ENCODE results near the gene TEAD3.

Gene TEAD3

GRCh38 chr6:35457907-35458306, 39.0 kb downstream of the TEAD3 start:
- H3K4me3 ChIP-seq (ENCODE audit: low read length): no peak overlapping the region
- no peak for TF ChIP-seq CTCF (conservative IDR thresholded peaks at IDR 0.05; ENCODE audit: low read length)
- no peak for DNase-seq (ENCODE audit: low read depth)

- no peak overlapping the region for H3K4me3 ChIP-seq (ENCODE audit: low read length)
- no peak for TF ChIP-seq CTCF (conservative IDR thresholded peaks at IDR 0.05; ENCODE audit: low read length)
- peak; percentile 31 for DNase-seq (ENCODE audit: low read depth)
Measured at GRCh38 chr6:35454391-35455110, 42.3 kb downstream of the TEAD3 start.

- no peak for TF ChIP-seq CTCF (conservative IDR thresholded peaks at IDR 0.05; ENCODE audit: low read length)
- H3K4me3 ChIP-seq (ENCODE audit: low read length): peak overlapping the region; percentile 70
- no peak for DNase-seq (ENCODE audit: low read depth)
Measured at GRCh38 chr6:35453236-35453635, 43.6 kb downstream of the TEAD3 start.

GRCh38 chr6:35452183-35453090, 44.4 kb downstream of the TEAD3 start, which contains the start of gene FANCE:
Gene FANCE (plus strand): TSS chr6:35452338. CDS start chr6:35452546, 208 bp downstream.
- H3K4me3 ChIP-seq (ENCODE audit: low read length): peak within 1 kb of the TSS; percentile 70
- no peak for TF ChIP-seq CTCF (conservative IDR thresholded peaks at IDR 0.05; ENCODE audit: low read length)
- peak; percentile 85 for DNase-seq (ENCODE audit: low read depth)

- H3K4me3 ChIP-seq (ENCODE audit: low read length): peak overlapping the region; percentile 59
- no peak for DNase-seq (ENCODE audit: low read depth)
- TF ChIP-seq CTCF (conservative IDR thresholded peaks at IDR 0.05; ENCODE audit: low read length): no peak
Measured at GRCh38 chr6:35451354-35452182, 45.3 kb downstream of the TEAD3 start.

- H3K4me3 ChIP-seq (ENCODE audit: low read length): no peak overlapping the region
- peak; percentile 71 for DNase-seq (ENCODE audit: low read depth)
- peak; percentile 77 for TF ChIP-seq CTCF (conservative IDR thresholded peaks at IDR 0.05; ENCODE audit: low read length)
Measured at GRCh38 chr6:35449287-35449881, 47.5 kb downstream of the TEAD3 start.

Data from AG10803 (cell line).